Spleen (tissue), 11 donors: ENCODE data around the gene HENMT1. TPM values are rescaled to one million over a fixed set of nuclear protein-coding genes. Genes with fewer than 3 reads are reported as not detected.
"Not testable (repeated sequence)": the region's sequence is repeated elsewhere in the genome, so short reads cannot be mapped to it uniquely, and the experiment has no call there.

ENCODE experiments used
- DNase-seq: peaks from one replicate; pipeline ENCODE4 v3.0.0-alpha.2; 2020
- H3K27ac ChIP-seq, 8 donors: fragments of 200-600 bp; sonication (generic) in 7 of 8; 1 replicate in 4 of 8; 2 replicates in 4 of 8; pipeline versions ENCODE4 v1.5.0 to v1.8.0; 2016 to 2021; ENCODE audit warnings: inconsistent platforms in 4 of 8, mild to moderate bottlenecking in 4 of 8, moderate library complexity in 1 of 8
- H3K27me3 ChIP-seq, 7 donors: fragments of 200-600 bp; sonication (generic) in 6 of 7; replicated peaks in 1 of 7; 1 replicate in 4 of 7; 2 replicates in 3 of 7; pipeline versions ENCODE4 v1.5.0 to v1.8.0; 2016 to 2021; ENCODE audit warnings: inconsistent platforms in 3 of 7, mild to moderate bottlenecking in 1 of 7
- H3K36me3 ChIP-seq, 6 donors: fragments of 200-600 bp; sonication (generic) in 5 of 6; 1 replicate in 4 of 6; 2 replicates in 2 of 6; pipeline versions ENCODE4 v1.5.0 to v1.8.0; 2016 to 2021; ENCODE audit warnings: inconsistent platforms in 2 of 6
- H3K4me1 ChIP-seq, 6 donors: fragments of 200-600 bp; sonication (generic) in 5 of 6; 1 replicate in 3 of 6; 2 replicates in 3 of 6; pipeline versions ENCODE4 v1.5.0 to v1.8.0; 2016 to 2021; ENCODE audit warnings: inconsistent platforms in 3 of 6
- H3K4me3 ChIP-seq, 8 donors: fragments of 200-600 bp; sonication (generic) in 7 of 8; 1 replicate in 4 of 8; 2 replicates in 4 of 8; pipeline versions ENCODE4 v1.5.0 to v1.8.0; 2016 to 2021; ENCODE audit warnings: inconsistent platforms in 4 of 8, mild to moderate bottlenecking in 4 of 8, moderate library complexity in 2 of 8
- H3K9me3 ChIP-seq, 8 donors: fragments of 200-600 bp; sonication (generic) in 7 of 8; 1 replicate in 4 of 8; 2 replicates in 4 of 8; pipeline versions ENCODE4 v1.5.0 to v1.8.0; 2016 to 2021; ENCODE audit warnings: inconsistent platforms in 4 of 8
- CTCF ChIP-seq, 11 experiments: fragments of 200-600 bp in 7 of 11; fragments of 450-650 bp in 4 of 11; sonication (generic) in 4 of 11; IDR thresholded peaks in 8 of 11; conservative IDR thresholded peaks in 3 of 11; 1 replicate in 7 of 11; 2 replicates in 4 of 11; pipeline versions ENCODE4 v1.4.0 to v1.8.0; 2016 to 2021; ENCODE audit warnings: antibody characterized with exemption in 11 of 11, inconsistent platforms in 4 of 11, mild to moderate bottlenecking in 1 of 11
- POLR2A ChIP-seq, 3 donors: fragments of 450-650 bp; IDR thresholded peaks; one replicate each; pipeline ENCODE4 v1.5.1; 2017; ENCODE audit warnings: antibody characterized with exemption in 3 of 3, mild to moderate bottlenecking in 1 of 3
- POLR2AphosphoS5 ChIP-seq, 3 donors: sonication (generic); formaldehyde crosslinking; IDR thresholded peaks; one replicate each; pipeline ENCODE4 v1.5.1; 2017; ENCODE audit warnings: antibody characterized with exemption in 3 of 3
- WGBS, 5 donors: extraction: QIAGEN DNeasy Blood & Tissue Kit in 3 of 5; methylation state at CpG; one replicate each; pipeline versions ENCODE4 v1.1.5 to v1.1.7; 2013 to 2018; 5-methylcytosine and 5-hydroxymethylcytosine counted together
- intact Hi-C: fragments of 100-400 bp; cut with DNase I; formaldehyde crosslinking; loops from one replicate; pipeline ENCODE4 v1.15.0; 2023; ENCODE audit warnings: low total_unique reads
- polyA plus RNA-seq, 3 donors: library from polyadenylated mRNA; stranded (reverse); fragments of 200-250 nt; gene quantifications; one replicate each; pipeline ENCODE4 v1.2.1, GENCODE V29; 2013
- total RNA-seq, 7 donors: library from RNA; depleted of rRNA in 3 of 7; stranded (reverse); fragments of >200 nt in 3 of 7; fragmentation: NEBNext Ultra II Directional in 4 of 7; extraction: Animal tissue kit (Norgen Biotek cat#: 25700) in 4 of 7; gene quantifications; one replicate each; pipeline versions ENCODE4 v1.1.0 to v1.2.1, GENCODE V29; 2016 to 2021
- donor health status: healthy with polysubstance abuse.
- donor health status: DM: no; HTN: no; CAD: no; lungs with moderate emphysema.
- donor health status: DM: no; HTN: no; CAD: no.
- donor health status: Bipolar disorder and iron deficiency.
- donor health status: healthy.
- donor health status: DM: no; HTN: no; CAD: no.
- donor health status: DM: yes; HTN: yes; CAD: no.

Gene HENMT1
- total and polyA plus RNA-seq, 10 donors: 7.3 to 16.5 (median 11.1) TPM

- H3K36me3 ChIP-seq: no peaks in the 10 kb centered on the region
- DNase-seq: no peak
- H3K9me3 ChIP-seq: no peaks in the 10 kb centered on the region
- no peaks in the 10 kb centered on the region for H3K4me1 ChIP-seq
- H3K27me3 ChIP-seq: no peaks in the 10 kb centered on the region
- H3K27ac ChIP-seq: no peak overlapping the region
- no peak for TF ChIP-seq CTCF (IDR thresholded peaks at IDR 0.05 in 8 of 11, conservative IDR thresholded peaks at IDR 0.05 in 3 of 11)
- TF ChIP-seq POLR2A (IDR thresholded peaks at IDR 0.05): no peak
- TF ChIP-seq POLR2AphosphoS5 (IDR thresholded peaks at IDR 0.05): no peak
- 69 to 84% (median 70%) methylated on average over 7 of the region's 7 CpGs for WGBS, 5 donors
- H3K4me3 ChIP-seq: no peak overlapping the region
- intact Hi-C loops: no loop called here
Measured at GRCh38 chr1:108669679-108670078, 8.8 kb upstream of the HENMT1 start.

- Histone ChIP-seq H3K36me3 (no peaks in the 10 kb centered on the region), H3K4me3 (no peak overlapping the region), H3K27me3 (no peaks in the 10 kb centered on the region), H3K4me1 (no peaks in the 10 kb centered on the region), H3K9me3 (no peaks in the 10 kb centered on the region), H3K27ac (no peak overlapping the region)
- intact Hi-C loops: no loop called here
- no peak for DNase-seq
- TF ChIP-seq POLR2AphosphoS5 (IDR thresholded peaks at IDR 0.05): no peak
- TF ChIP-seq POLR2A (IDR thresholded peaks at IDR 0.05): no peak
- TF ChIP-seq CTCF (IDR thresholded peaks at IDR 0.05 in 8 of 11, conservative IDR thresholded peaks at IDR 0.05 in 3 of 11): no peak
Measured at GRCh38 chr1:108668777-108669176, 7.9 kb upstream of the HENMT1 start.

- DNase-seq, H3K4me3 ChIP-seq, H3K36me3 ChIP-seq, H3K27me3 ChIP-seq, intact Hi-C loops, H3K9me3 ChIP-seq, H3K4me1 ChIP-seq, H3K27ac ChIP-seq: not testable (repeated sequence)
- WGBS, 5 donors: 95 to 99% (median 98%) methylated on average over 16 to 28 of the region's 28 CpGs
Measured at GRCh38 chr1:108667422-108667821, 6.5 kb upstream of the HENMT1 start.

- no peak for DNase-seq
- Histone ChIP-seq H3K27ac (no peak overlapping the region), H3K4me1 (peaks cover 4 to 20% (median 13%) of the 10 kb centered on the region in 6 donors), H3K36me3 (no peaks in the 10 kb centered on the region), H3K4me3 (no peak overlapping the region), H3K27me3 (no peaks in the 10 kb centered on the region), H3K9me3 (no peaks in the 10 kb centered on the region)
- no peak for TF ChIP-seq POLR2A (IDR thresholded peaks at IDR 0.05)
- TF ChIP-seq CTCF (IDR thresholded peaks at IDR 0.05 in 8 of 11, conservative IDR thresholded peaks at IDR 0.05 in 3 of 11): no peak
- no peak for TF ChIP-seq POLR2AphosphoS5 (IDR thresholded peaks at IDR 0.05)
- intact Hi-C loops: no loop called here
- WGBS, 5 donors: 76 to 97% (median 86%) methylated on average over 1 of the region's 1 CpG
Measured at GRCh38 chr1:108665771-108666170, 4.9 kb upstream of the HENMT1 start.

- Histone ChIP-seq H3K27ac (no peak overlapping the region), H3K4me1 (peaks cover 4 to 23% (median 15%) of the 10 kb centered on the region in 6 donors), H3K4me3 (no peak overlapping the region), H3K36me3 (no peaks in the 10 kb centered on the region), H3K27me3 (no peaks in the 10 kb centered on the region), H3K9me3 (no peaks in the 10 kb centered on the region)
- WGBS, 5 donors: 81 to 96% (median 89%) methylated on average over 2 of the region's 2 CpGs
- TF ChIP-seq CTCF (IDR thresholded peaks at IDR 0.05 in 8 of 11, conservative IDR thresholded peaks at IDR 0.05 in 3 of 11) (no peak), POLR2A (IDR thresholded peaks at IDR 0.05) (no peak), POLR2AphosphoS5 (IDR thresholded peaks at IDR 0.05) (no peak)
- no peak for DNase-seq
- intact Hi-C loops: no loop called here
Measured at GRCh38 chr1:108665067-108665466, 4.2 kb upstream of the HENMT1 start.
